Measurements from ENCODE around the gene MARK1.

MARK1 gene

GRCh38 chr1:220565670-220566069 lies 37.7 kb downstream of the MARK1 start:
- no peak for TF ChIP-seq CTCF (IDR thresholded peaks at IDR 0.05; ENCODE audit: control insufficient read depth, insufficient read depth, low read depth, low read length, missing control alignments)
- no peak overlapping the region for H3K4me3 ChIP-seq (ENCODE audit: control insufficient read depth, low read depth, low read length)
- DNase-seq (ENCODE audit: low read depth): no peak

- TF ChIP-seq CTCF (IDR thresholded peaks at IDR 0.05; ENCODE audit: control insufficient read depth, insufficient read depth, low read depth, low read length, missing control alignments): no peak
- no peak for DNase-seq (ENCODE audit: low read depth)
- H3K4me3 ChIP-seq (ENCODE audit: control insufficient read depth, low read depth, low read length): no peak overlapping the region
These were observed 38.9 kb downstream of the MARK1 start for GRCh38 chr1:220566869-220567268.

- no peak for TF ChIP-seq CTCF (IDR thresholded peaks at IDR 0.05; ENCODE audit: control insufficient read depth, insufficient read depth, low read depth, low read length, missing control alignments)
- no peak for DNase-seq (ENCODE audit: low read depth)
- no peak overlapping the region for H3K4me3 ChIP-seq (ENCODE audit: control insufficient read depth, low read depth, low read length)
These were observed 44.5 kb downstream of the MARK1 start for GRCh38 chr1:220572416-220572815.

- no peak for TF ChIP-seq CTCF (IDR thresholded peaks at IDR 0.05; ENCODE audit: control insufficient read depth, insufficient read depth, low read depth, low read length, missing control alignments)
- no peak overlapping the region for H3K4me3 ChIP-seq (ENCODE audit: control insufficient read depth, low read depth, low read length)
- no peak for DNase-seq (ENCODE audit: low read depth)
These were observed 45.9 kb downstream of the MARK1 start for GRCh38 chr1:220573836-220574235.

- no peak overlapping the region for H3K4me3 ChIP-seq (ENCODE audit: control insufficient read depth, low read depth, low read length)
- TF ChIP-seq CTCF (IDR thresholded peaks at IDR 0.05; ENCODE audit: control insufficient read depth, insufficient read depth, low read depth, low read length, missing control alignments): no peak
- no peak for DNase-seq (ENCODE audit: low read depth)
These were observed 48.0 kb downstream of the MARK1 start for GRCh38 chr1:220575718-220576497.

- H3K4me3 ChIP-seq (ENCODE audit: control insufficient read depth, low read depth, low read length): no peak overlapping the region
- TF ChIP-seq CTCF (IDR thresholded peaks at IDR 0.05; ENCODE audit: control insufficient read depth, insufficient read depth, low read depth, low read length, missing control alignments): no peak
- DNase-seq (ENCODE audit: low read depth): no peak
These were observed 50.0 kb downstream of the MARK1 start for GRCh38 chr1:220577926-220578325.
